Measurements from ENCODE around the gene PLXND1. TPM values are rescaled to one million over a fixed set of nuclear protein-coding genes. Genes with fewer than 3 reads are reported as not detected.

Gene PLXND1
- total RNA-seq, 1 donor from 2014 or later: 1.7 TPM

DNA sequence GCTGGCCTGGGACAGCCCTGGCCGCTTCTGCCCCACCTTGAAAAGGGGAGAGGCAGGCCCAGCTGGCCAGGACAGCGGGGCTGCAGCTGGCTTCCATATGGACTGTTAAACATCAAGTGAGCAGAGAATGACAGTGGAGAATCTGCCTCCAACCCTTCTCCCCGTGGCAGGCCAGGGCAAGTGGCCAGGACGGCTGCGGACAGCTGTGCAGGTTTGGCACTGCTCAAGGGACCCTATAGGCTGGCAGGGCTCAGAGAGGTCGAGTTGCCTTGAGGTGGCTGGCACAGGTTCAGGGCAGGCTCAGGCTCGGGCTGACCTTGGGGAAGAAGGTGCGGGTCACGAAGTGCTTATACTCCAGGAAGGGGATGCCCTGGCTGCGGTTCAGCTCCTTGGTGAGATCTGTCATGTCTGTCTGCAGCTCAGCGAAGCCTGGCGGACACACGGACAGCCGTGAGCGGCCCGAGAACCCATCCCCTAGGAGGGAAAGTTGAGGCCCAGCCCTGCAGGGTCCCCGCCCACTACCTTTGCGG lies 39.2 kb downstream of the PLXND1 start:
- no peaks in the 10 kb centered on the region for H3K9me3 Mint-ChIP-seq
- no peak overlapping the region for H3K4me3 Mint-ChIP-seq
- DNase-seq (ENCODE audit: low spot score): no peak
- intact Hi-C loops (cut with micrococcal nuclease): no loop called here
- no peaks in the 10 kb centered on the region for H3K4me1 Mint-ChIP-seq (ENCODE audit: low read depth)
- H3K27ac Mint-ChIP-seq: no peak overlapping the region
- no peaks in the 10 kb centered on the region for H3K36me3 Mint-ChIP-seq (ENCODE audit: low read depth)
- H3K27me3 Mint-ChIP-seq (ENCODE audit: insufficient read depth): no peaks in the 10 kb centered on the region

DNA sequence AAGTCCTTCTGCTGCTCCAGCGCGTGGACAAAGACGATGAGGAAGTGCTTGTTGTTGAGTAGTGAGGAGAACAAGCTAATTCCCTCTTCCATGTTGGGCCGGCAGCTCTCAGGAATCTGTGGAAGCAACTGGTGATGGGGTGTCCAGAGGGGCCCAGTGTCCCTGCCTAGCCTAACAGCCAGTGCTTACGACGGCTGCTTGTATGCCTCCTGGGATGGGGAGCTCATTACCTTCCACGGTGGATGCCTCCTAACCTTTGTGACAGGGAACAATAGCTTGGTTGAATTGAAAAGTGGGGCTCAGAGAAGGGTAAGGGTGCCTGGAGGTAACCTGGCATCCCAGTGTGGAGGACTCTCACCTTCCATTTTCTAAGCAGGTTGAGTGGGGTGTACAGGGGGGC lies 40.6 kb downstream of the PLXND1 start:
- H3K9me3 Mint-ChIP-seq: no peaks in the 10 kb centered on the region
- H3K4me3 Mint-ChIP-seq: no peak overlapping the region
- intact Hi-C loops (cut with micrococcal nuclease): no loop called here
- no peak overlapping the region for H3K27ac Mint-ChIP-seq
- H3K27me3 Mint-ChIP-seq (ENCODE audit: insufficient read depth): no peaks in the 10 kb centered on the region
- DNase-seq (ENCODE audit: low spot score): no peak
- no peaks in the 10 kb centered on the region for H3K36me3 Mint-ChIP-seq (ENCODE audit: low read depth)
- H3K4me1 Mint-ChIP-seq (ENCODE audit: low read depth): no peaks in the 10 kb centered on the region

DNA sequence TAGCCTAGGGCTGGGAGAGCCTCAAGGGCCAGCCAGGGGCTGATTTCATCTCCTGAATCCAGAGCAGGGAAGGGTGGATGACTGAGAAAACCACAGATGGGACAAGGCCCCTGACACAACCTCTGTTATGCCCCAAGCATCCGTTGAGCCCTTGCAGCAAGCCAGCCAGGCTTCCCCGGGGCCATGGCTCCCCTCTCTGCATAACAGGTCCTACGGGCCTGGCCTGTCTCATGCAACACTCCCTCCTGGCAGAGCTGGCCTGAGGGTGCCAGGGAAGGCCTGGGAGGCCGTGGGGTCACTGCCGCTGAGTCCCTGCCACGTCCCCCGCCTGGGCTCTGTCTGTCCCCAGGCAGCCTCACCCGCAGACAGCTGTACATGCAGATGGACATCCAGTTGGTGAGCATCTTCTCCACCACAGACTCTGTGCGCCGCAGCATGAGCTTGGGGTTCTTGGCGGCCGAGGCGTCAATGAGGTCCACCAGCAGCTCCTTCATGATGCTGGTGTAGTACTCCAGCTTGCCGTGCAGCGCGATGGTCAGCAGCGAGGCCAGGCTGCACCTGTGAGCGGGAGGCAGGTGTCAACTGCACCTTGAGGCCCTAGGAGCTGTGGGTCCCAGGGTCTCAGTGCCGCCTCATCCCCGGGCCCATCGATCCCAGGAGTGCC lies 41.4 kb downstream of the PLXND1 start:
- no peaks in the 10 kb centered on the region for H3K9me3 Mint-ChIP-seq
- H3K36me3 Mint-ChIP-seq (ENCODE audit: low read depth): no peaks in the 10 kb centered on the region
- H3K27me3 Mint-ChIP-seq (ENCODE audit: insufficient read depth): no peaks in the 10 kb centered on the region
- no peaks in the 10 kb centered on the region for H3K4me1 Mint-ChIP-seq (ENCODE audit: low read depth)
- H3K4me3 Mint-ChIP-seq: no peak overlapping the region
- intact Hi-C loops (cut with micrococcal nuclease): no loop called here
- DNase-seq (ENCODE audit: low spot score): no peak
- no peak overlapping the region for H3K27ac Mint-ChIP-seq

DNA sequence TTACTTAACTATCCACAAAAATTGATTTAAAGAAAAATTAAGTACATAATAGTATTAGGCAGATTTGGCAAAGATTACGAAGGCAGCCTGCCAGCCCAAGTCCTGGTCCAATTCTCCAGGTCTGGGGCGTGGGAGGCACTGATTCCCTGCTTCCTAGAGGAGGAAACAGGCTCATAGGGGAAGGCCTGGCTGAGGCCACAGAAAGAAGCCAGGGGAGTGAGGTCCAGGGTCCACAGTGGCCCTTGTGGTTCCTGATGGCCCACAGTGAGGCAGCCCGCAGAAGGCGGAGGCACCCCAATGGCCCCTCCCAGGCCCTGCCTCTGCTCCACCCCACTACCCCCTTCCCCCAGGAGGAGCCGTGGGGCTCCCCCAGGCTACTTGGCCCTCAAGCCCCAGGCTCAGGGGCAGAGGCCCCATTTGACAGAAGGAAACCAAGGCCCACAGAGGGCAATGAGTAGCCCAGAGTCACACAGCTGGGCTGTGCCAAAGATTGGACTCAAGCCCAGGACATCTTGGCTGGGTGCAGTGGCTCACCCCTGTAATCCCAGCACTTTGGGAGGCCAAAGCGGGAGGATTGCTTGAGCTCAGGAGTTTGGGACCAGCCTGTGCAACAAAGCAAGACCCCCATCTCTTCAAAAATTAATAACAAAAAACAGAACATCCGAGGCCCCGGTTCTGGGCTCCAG lies 42.5 kb downstream of the PLXND1 start:
- no peak for DNase-seq (ENCODE audit: low spot score)
- Mint-ChIP-seq H3K27ac (no peak overlapping the region), H3K27me3 (ENCODE audit: insufficient read depth) (no peaks in the 10 kb centered on the region), H3K36me3 (ENCODE audit: low read depth) (no peaks in the 10 kb centered on the region), H3K4me3 (no peak overlapping the region), H3K4me1 (ENCODE audit: low read depth) (no peaks in the 10 kb centered on the region), H3K9me3 (no peaks in the 10 kb centered on the region)
- intact Hi-C loops (cut with micrococcal nuclease): no loop called here

DNA sequence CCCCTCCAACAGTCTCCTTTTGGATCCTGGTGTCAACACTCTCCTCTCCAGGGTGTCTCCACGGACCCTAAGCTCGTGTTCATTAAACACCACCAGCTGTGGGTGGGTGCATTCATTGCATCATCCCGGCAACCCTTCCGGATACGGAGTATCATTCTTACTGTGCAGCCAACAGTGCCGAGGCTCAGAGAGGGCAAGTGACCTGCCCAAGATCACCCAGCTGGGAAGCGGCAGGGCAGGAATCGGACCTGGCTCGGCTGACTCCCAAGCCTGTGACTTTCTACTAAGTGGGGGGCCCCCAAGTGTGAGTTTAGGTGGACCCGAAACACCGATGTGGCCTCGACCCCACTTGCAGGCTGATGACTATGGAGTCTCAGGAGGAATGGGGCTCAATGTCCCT lies 43.1 kb downstream of the PLXND1 start:
- no peak overlapping the region for H3K27ac Mint-ChIP-seq
- H3K4me3 Mint-ChIP-seq: no peak overlapping the region
- no peaks in the 10 kb centered on the region for H3K36me3 Mint-ChIP-seq (ENCODE audit: low read depth)
- no peak for DNase-seq (ENCODE audit: low spot score)
- intact Hi-C loops (cut with micrococcal nuclease): no loop called here
- no peaks in the 10 kb centered on the region for H3K4me1 Mint-ChIP-seq (ENCODE audit: low read depth)
- H3K27me3 Mint-ChIP-seq (ENCODE audit: insufficient read depth): no peaks in the 10 kb centered on the region
- H3K9me3 Mint-ChIP-seq: no peaks in the 10 kb centered on the region

DNA sequence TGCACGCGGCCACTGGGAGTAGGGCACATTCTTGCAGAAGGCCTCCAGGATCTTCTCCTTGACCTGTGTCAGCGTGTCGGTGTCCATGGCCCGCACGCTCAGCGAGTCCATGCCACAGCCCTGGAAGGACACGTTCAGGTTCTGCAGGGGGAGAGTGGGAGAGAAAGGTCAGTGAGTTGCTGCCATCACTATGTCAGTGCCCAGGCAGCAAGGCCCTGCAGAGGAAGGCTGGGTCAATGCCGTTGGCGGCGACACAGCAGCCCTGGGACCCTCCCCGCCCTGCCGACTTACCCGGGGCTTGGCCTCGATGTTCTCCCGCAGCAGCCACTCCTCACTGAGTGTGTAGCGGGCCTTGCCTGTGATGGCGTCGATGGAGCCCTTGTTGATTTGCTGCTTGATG lies 43.7 kb downstream of the PLXND1 start:
- H3K4me1 Mint-ChIP-seq (ENCODE audit: low read depth): no peaks in the 10 kb centered on the region
- intact Hi-C loops (cut with micrococcal nuclease): no loop called here
- no peaks in the 10 kb centered on the region for H3K27me3 Mint-ChIP-seq (ENCODE audit: insufficient read depth)
- DNase-seq (ENCODE audit: low spot score): no peak
- no peaks in the 10 kb centered on the region for H3K9me3 Mint-ChIP-seq
- no peak overlapping the region for H3K4me3 Mint-ChIP-seq
- H3K36me3 Mint-ChIP-seq (ENCODE audit: low read depth): no peaks in the 10 kb centered on the region
- H3K27ac Mint-ChIP-seq: no peak overlapping the region

DNA sequence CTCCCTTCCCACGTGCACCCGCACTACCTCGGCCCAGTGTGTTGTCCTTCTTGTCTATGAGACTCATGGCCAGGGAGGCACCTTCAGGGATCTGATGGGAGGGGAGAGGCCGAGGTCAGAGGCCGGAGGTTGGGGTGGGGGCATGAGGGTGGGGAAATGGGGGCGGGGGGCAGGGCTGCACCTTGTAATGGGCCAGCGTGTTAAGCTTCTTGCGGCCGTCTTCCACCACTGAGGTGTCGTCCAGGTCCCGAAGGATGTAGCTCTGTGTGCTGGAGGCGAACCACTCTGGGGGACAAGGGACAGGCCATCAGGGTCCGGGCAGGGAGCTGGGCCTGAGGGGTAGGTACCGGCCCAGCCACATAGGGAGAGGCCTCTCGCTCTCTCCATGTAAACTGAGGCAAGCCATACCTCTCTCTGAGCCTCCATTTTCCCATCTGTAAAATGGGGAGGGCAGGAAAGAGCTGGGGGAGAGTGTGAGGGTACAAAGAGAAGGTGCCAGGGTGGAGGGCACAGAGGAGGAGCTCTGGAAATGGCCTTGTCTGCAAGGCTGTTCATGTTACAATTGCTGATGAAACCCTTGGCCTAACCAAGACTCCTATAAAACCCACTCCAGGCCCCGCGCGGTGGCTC lies 44.7 kb downstream of the PLXND1 start:
- intact Hi-C loops (cut with micrococcal nuclease): no loop called here
- H3K27ac Mint-ChIP-seq: no peak overlapping the region
- H3K4me3 Mint-ChIP-seq: no peak overlapping the region
- H3K36me3 Mint-ChIP-seq (ENCODE audit: low read depth): no peaks in the 10 kb centered on the region
- no peaks in the 10 kb centered on the region for H3K4me1 Mint-ChIP-seq (ENCODE audit: low read depth)
- H3K9me3 Mint-ChIP-seq: no peaks in the 10 kb centered on the region
- DNase-seq (ENCODE audit: low spot score): no peak
- no peaks in the 10 kb centered on the region for H3K27me3 Mint-ChIP-seq (ENCODE audit: insufficient read depth)

DNA sequence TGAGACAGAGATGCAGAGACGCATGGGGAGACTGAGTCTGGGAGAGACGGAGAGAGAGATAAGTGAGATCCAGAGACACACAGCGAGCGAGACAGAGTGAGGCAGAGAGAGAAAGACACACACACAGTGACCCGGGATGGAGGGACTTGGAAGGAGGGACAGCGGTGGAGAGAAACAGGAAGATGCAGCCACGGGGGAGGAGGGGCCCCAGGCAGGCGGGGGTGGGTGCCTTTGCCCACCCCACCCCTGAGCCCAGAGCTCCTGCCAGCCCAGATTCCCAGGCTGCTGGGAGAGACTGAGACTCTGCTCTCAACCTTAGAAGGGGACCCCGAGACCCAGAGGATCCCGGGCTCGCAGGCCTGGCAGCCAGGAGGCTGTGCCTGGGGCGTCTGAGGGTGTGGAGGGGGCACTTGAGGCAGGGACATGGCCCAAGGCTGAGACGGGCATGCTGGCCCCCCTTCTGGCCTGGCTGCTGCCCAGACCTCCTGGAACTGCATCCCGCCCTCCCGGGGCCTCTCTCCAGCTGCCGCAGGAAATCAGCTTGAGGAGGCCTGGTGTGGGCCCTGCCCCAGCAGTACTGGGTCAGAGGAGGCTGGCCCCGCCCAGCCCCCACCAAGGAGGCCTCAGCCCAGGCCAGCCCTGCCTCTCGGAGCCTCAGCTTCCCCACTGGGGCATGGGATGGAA lies 45.4 kb downstream of the PLXND1 start:
- Mint-ChIP-seq H3K4me1 (ENCODE audit: low read depth) (no peaks in the 10 kb centered on the region), H3K36me3 (ENCODE audit: low read depth) (no peaks in the 10 kb centered on the region), H3K27ac (no peak overlapping the region), H3K9me3 (no peaks in the 10 kb centered on the region), H3K27me3 (ENCODE audit: insufficient read depth) (peaks cover 4% of the 10 kb centered on the region), H3K4me3 (no peak overlapping the region)
- intact Hi-C loops (cut with micrococcal nuclease): no loop called here
- DNase-seq (ENCODE audit: low spot score): no peak

DNA sequence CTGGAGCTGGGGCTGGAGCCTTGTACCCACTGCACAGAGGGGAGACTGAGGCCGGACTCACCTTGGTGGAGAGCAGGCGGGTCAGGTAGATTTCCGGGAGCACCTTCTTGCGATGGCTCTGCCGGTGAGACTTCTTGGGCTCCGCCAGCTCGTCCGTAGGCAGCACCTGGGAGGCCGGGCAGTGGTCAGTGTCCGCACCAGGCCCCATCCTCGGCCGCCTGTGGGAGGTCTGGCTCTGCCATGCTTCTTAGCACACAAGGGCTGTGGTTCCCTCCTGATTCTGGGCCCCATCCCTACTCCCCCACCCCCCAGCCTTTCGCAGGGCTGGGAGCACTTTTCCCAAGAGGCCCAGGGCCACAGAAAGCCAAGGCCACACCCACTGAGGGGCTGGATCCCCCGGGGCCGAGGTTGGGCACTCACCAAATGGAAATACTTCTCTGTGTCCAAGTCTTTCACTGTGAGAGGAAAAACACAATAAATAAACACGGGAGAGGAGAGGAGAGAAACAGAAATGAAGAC lies 46.1 kb downstream of the PLXND1 start:
- no peaks in the 10 kb centered on the region for H3K4me1 Mint-ChIP-seq (ENCODE audit: low read depth)
- DNase-seq (ENCODE audit: low spot score): no peak
- H3K4me3 Mint-ChIP-seq: no peak overlapping the region
- H3K27ac Mint-ChIP-seq: no peak overlapping the region
- intact Hi-C loops (cut with micrococcal nuclease): no loop called here
- peaks cover 5% of the 10 kb centered on the region for H3K27me3 Mint-ChIP-seq (ENCODE audit: insufficient read depth)
- no peaks in the 10 kb centered on the region for H3K36me3 Mint-ChIP-seq (ENCODE audit: low read depth)
- H3K9me3 Mint-ChIP-seq: no peaks in the 10 kb centered on the region

DNA sequence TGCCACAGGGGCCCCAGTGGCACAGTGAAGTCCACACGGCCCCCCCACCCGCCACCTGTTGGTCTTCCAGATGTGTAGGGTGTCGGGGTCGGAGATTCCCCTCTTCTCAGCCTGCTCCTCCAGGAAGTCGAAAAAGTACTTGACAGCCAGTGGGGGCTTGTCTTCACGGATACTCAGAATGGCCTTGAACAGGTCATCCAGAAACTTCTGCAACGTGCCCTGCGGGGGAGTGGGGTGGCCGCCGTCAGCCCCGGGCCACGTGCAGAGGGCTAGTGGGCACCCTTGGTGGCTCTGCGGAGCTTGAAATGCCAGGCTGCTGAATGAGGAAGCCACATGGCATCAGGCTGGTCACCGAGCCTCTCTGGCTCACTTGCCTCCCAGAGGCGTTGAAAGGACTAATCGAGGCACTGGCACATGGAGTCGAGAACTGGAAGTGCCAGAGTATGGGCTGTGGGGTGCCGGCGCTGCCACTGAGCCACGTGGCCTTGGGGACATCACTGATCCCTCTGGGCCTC lies 46.9 kb downstream of the PLXND1 start:
- Mint-ChIP-seq H3K9me3 (no peaks in the 10 kb centered on the region), H3K4me3 (no peak overlapping the region), H3K27me3 (ENCODE audit: insufficient read depth) (peaks cover 8% of the 10 kb centered on the region), H3K36me3 (ENCODE audit: low read depth) (no peaks in the 10 kb centered on the region), H3K4me1 (ENCODE audit: low read depth) (no peaks in the 10 kb centered on the region), H3K27ac (no peak overlapping the region)
- intact Hi-C loops (cut with micrococcal nuclease): no loop called here
- DNase-seq (ENCODE audit: low spot score): no peak

DNA sequence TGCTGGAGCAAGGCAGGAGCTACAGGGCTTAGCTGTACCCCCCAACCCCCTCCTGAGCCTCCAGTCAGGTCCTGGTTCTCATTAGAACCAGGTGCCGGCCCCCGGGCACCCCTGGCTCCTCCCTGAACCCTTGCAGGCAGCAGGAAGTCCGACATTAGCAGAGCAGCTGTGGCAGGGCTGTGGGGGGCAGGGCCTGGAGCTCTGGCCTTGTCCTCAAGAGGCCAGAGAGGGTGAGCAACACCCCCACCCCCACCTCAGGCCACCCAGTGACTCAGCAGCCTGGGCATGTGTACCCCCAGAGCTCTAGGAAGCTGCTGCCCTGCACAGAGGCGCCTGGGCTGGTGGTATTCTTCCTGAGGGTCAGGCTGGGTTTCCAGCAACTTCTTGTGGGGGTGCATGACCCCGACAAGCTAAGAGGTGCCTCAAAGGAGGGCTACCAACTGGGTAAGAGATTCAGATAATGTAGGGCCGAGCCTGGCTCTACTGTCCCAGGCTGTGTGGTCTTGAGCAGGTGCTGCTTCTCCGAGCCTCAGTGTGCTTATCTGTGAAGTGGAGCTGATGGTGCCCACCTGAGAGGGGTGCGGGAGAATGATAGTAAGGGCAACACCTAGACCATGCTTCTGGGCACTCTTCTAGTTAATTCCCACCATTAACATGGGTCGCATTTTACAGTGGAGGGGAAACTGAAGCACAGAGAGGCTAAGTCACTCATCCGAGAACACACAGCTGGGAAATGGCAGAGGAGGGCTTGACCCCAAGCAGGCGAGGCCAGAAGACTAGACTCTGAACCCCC lies 47.5 kb downstream of the PLXND1 start:
- intact Hi-C loops (cut with micrococcal nuclease): no loop called here
- Mint-ChIP-seq H3K27me3 (ENCODE audit: insufficient read depth) (peaks cover 14% of the 10 kb centered on the region), H3K36me3 (ENCODE audit: low read depth) (no peaks in the 10 kb centered on the region), H3K9me3 (no peaks in the 10 kb centered on the region), H3K4me1 (ENCODE audit: low read depth) (no peaks in the 10 kb centered on the region), H3K27ac (no peak overlapping the region), H3K4me3 (no peak overlapping the region)
- no peak for DNase-seq (ENCODE audit: low spot score)

DNA sequence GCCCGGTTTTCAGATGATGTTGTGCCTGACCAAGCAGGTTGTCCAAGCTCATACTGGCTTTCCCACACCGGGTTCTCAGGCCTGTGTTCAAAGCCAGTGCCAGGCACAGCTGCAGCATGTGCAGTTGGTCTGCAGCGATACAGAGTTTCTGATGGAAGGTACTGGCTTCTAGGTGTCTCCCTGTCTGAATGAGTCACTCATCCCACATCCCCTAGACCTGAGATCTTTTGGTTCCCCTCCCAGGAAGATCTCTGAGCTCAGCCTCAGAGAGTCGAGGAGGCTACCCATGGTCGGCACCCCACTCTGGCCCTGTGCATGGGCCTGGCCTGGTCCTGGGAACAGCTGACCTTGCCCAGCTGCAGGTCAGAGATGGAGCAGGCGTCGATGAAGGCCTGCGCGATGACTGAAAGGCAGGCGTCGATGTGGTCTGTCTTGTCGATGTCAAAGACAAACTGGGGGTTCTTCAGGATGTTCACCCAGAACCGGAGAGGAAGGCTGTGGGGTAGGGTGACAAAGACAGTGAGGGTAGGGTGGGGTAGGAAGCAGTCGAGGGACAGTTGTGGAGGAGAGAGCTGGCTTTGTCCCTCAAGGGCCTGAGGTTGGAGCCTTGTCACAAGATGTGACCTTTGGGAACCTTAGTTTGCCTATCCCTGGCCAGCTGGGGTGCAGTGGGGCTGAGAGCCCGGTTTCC lies 48.2 kb downstream of the PLXND1 start:
- H3K36me3 Mint-ChIP-seq (ENCODE audit: low read depth): no peaks in the 10 kb centered on the region
- no peak for DNase-seq (ENCODE audit: low spot score)
- H3K27me3 Mint-ChIP-seq (ENCODE audit: insufficient read depth): peaks cover 14% of the 10 kb centered on the region
- H3K4me1 Mint-ChIP-seq (ENCODE audit: low read depth): no peaks in the 10 kb centered on the region
- no peaks in the 10 kb centered on the region for H3K9me3 Mint-ChIP-seq
- no peak overlapping the region for H3K27ac Mint-ChIP-seq
- no peak overlapping the region for H3K4me3 Mint-ChIP-seq
- intact Hi-C loops (cut with micrococcal nuclease): no loop called here

Measured in activated T-helper 1 cell treated with anti-CD3 and anti-CD28 coated beads, Interleukin-12 subunit alpha, Interleukin-12 subunit beta, Interleukin-2, Interleukin-4 antibody, amounts not matched to agents 30 ng/mL and 10 ng/mL and 1 ng/mL, durations not matched to agents 14 hours and 24 hours and 36 hours (primary cell).